ENCODE results near the gene VCAM1. TPM values are rescaled to one million over a fixed set of nuclear protein-coding genes. Genes with fewer than 3 reads are reported as not detected.

VCAM1 gene
- total and polyA plus RNA-seq, 8 donors: 9.1 to 73.0 (median 45.8) TPM

Other genes starting within 250 kb of the VCAM1 start
- under 1 TPM in 1 of 2 donors, not detected in 1; 0.10 TPM for gene GPR88, start 181.6 kb upstream of the VCAM1 start, total RNA-seq
- gene GPR88, start 181.6 kb upstream of the VCAM1 start, polyA plus RNA-seq (ENCODE audit: insufficient read length in 6 of 6): under 1 TPM; 0.35 to 0.58 (median 0.53) TPM
- gene EXTL2, start 175.1 kb downstream of the VCAM1 start, total RNA-seq: 10 to 100 TPM; 13.5 to 16.6 TPM
- 100 to 1,000 TPM in 1 of 6 donors, 10 to 100 TPM in 5; 84.3 to 108 (median 97.5) TPM for gene EXTL2, start 175.1 kb downstream of the VCAM1 start, polyA plus RNA-seq (ENCODE audit: insufficient read length in 6 of 6)
- gene SLC30A7, start 176.3 kb downstream of the VCAM1 start, total RNA-seq: 10 to 100 TPM; 44.4 to 46.7 TPM
- gene SLC30A7, start 176.3 kb downstream of the VCAM1 start, polyA plus RNA-seq (ENCODE audit: insufficient read length in 6 of 6): 10 to 100 TPM; 17.6 to 22.5 (median 20.1) TPM